HG03060 (cell line): Measurements from ENCODE around the gene MEGF8.

Experiments used
- ATAC-seq: cut with Tn5 transposase; IDR thresholded peaks from one replicate; pipeline ENCODE4 v1.9.1; 2021; ENCODE audit warnings: low read depth, moderate number of reproducible peaks; ENCODE audit not compliant: unreplicated experiment

MEGF8 gene

GRCh38 chr19:42375415-42376176 lies 50.2 kb downstream of the MEGF8 start:
- ATAC-seq, result no peak

- no peak for ATAC-seq
Measured at GRCh38 chr19:42376177-42376555, 50.7 kb downstream of the MEGF8 start.

- no peak for ATAC-seq
Measured at GRCh38 chr19:42378225-42379215, 53.1 kb downstream of the MEGF8 start.

GRCh38 chr19:42380155-42380554 lies 54.7 kb downstream of the MEGF8 start:
- ATAC-seq, result no peak

GRCh38 chr19:42386974-42387707 lies 61.7 kb downstream of the MEGF8 start:
- no peak for ATAC-seq

GRCh38 chr19:42388851-42389489 lies 63.5 kb downstream of the MEGF8 start:
- no peak for ATAC-seq

- no peak for ATAC-seq
Measured at GRCh38 chr19:42389899-42390298, 64.5 kb downstream of the MEGF8 start, which contains the start of gene CNFN. CNFN (minus strand) TSS chr19:42390297; CDS start chr19:42389037, 1,260 bp downstream.

DNA sequence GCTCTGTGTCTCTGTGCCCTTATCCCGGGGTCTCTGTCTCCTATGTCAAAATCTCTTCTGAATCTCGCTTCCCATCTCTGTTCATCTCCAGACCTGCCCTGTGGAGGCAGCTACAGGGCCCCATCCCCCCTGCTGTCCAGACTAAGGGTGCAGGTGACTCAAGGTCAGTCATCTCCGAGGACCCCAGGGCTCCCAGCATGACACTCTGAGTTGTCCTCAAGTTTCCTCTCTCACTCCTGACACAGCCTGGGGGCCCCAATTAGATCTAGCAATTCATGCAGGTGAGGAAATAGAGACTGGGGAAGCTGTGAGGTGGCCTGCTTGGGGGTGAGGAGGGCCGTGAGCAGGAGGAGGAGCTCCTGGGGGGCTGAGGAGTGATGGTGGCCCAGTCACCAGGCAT lies 66.7 kb downstream of the MEGF8 start:
- no peak for ATAC-seq

DNA sequence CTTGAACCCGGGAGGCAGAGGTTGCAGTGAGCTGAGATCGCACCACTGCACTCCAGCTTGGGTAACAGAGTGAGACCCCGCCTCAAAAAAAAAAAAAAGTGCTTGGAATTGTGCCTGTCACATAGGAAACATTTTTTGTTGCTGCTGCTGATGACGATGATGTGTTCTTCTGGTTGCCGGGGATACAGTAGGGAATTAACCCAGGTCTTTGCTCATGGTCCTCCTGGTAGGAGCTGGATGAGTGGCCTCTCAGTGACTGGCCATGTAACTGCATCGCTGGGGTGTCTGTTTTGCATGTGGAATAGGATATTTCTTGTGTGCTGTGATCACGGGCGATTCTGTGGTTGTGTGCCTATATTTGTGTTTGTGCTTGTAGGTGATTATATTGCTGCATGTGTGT lies 69.3 kb downstream of the MEGF8 start:
- no peak for ATAC-seq

DNA sequence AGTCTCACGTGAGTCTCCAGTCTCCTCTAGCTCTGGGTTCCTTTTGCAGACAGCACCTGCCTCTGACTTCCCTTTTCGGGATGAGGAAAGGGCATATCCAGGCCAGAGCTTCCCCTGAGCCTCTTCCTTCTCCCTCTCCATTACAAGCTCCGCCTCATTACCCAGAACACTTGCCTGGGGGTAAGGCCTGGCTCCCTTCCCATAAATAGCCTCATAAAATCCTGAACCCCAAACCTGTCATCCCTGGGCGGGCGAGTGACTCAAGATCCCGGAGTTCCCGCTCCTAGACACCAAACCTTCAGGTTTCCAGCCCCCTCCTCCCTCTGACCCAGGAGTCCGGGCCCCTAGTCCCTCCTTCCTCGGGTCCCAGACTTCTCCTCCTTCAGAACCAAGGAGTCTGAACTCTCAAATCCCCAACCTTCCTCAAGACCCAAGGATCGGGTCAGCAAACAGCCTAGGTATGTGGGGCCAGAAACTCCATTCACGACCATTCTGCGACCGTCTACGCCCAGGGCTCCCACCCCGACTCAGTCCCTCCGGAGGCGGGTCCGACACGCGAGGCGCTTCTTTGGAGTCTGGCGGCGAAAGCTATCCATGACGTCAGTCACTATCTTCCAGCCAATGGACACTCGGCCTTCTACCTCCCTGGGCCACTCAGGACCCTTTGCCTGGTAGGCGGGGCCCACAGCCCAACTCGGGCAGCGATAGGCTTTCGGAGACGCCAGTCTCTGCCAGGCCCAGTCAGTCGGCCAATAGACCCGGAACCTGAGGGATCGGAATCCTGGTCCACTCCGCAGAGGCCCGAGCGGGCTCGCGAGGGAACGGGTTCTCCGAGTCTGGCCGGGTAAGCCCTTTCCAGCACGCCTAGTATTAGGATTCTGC lies 71.2 kb downstream of the MEGF8 start:
- ATAC-seq, result peak; percentile 91

GRCh38 chr19:42397263-42398166 lies 72.1 kb downstream of the MEGF8 start:
- no peak for ATAC-seq

DNA sequence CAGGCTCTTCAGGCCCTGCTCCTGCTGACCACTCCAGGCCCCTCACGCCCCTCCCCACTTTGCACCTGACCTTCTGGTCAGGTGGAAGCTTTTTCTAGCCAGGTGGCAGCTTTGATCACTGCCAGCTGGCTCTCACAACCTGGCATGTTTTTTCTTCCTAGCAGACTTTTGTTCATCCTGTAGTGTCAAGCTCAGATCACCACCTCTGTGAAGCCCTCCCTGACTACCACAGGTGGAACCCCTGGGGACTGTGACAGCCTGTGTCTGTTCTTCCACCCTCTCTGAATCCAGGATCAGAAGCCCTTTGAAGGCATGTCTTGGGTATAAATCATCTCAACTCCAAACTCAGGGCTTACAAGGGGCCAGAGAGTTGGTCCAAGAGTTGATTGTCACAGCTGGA lies 75.0 kb downstream of the MEGF8 start:
- ATAC-seq, result no peak

GRCh38 chr19:42401365-42402303 lies 76.2 kb downstream of the MEGF8 start:
- no peak for ATAC-seq

DNA sequence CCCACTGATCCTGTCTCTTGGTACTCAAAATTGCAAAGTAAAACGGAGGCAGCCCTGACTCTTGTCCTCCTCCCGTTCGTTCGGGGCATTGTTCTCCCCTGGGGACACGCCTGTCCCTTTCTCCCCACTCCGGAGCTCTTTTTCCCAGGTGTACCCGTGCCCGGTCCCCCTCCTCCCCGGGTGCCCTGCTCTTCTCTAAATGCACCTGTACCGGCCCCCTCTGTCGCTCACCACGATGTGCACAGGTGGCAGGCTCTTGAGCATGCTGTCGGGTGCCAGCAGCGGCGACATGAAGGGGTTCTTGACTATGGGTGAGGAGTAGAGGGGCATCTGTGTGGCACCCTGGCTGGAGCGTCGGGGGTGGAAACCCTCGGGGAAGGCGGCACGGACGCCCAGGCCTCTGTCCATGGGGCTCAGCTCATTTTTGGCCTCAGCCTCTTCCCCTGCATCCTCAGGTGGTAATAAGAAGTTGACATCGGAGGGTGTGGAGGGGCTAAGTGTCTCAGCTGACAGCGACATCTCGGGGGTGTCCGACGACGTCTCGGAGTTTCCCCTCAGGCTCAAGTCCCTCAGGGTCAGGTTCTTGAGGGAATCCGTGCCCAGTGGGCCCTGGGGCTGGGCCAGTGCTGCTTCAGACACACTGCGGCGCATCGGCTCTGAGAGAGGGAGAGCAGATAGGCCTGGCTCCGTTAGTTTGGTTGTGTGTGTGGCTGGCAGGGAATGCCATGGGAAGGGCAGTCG lies 77.1 kb downstream of the MEGF8 start:
- ATAC-seq, result no peak

GRCh38 chr19:42403586-42403985 lies 78.2 kb downstream of the MEGF8 start:
- no peak for ATAC-seq

DNA sequence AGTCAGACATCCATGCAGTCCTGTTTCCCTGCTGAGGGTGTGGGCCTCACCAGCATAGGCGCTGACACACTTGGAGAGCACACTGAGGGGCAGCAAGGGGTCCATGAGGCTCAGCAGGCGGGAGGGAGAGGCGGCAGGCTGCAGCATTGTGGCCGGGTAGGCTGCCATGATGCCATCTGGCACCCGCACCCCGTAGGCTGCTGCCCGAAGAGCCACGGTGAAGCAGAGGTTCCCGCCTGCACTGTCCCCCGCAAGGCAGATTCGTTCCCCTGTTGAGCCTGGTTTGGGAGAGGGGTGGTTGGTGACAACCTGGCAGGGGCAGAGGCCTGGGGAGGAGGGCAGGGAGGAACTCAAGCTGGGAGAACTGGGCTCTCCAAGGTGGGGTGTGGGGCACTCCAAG lies 80.7 kb downstream of the MEGF8 start:
- no peak for ATAC-seq
